MM.1S (cell line): ENCODE data around the gene SPTBN1.

Source experiments
- DNase-seq: peaks from one replicate; pipeline ENCODE4 v3.0.0-alpha.2; 2015
- H2AFZ ChIP-seq: fragments of 300-600 bp; sonication (generic); 2 replicates; pipeline ENCODE4 v1.6.0; 2016; ENCODE audit warnings: antibody characterized with exemption, low read length
- H3F3A ChIP-seq: fragments of 300-600 bp; sonication (generic); 2 replicates; pipeline ENCODE4 v1.6.1; 2016; ENCODE audit warnings: mild to moderate bottlenecking, antibody characterized with exemption, low read length, moderate library complexity, mixed read lengths; ENCODE audit not compliant: insufficient read depth
- H3K27ac ChIP-seq: fragments of 300-600 bp; sonication (generic); 2 replicates; pipeline ENCODE4 v1.5.1; 2016; ENCODE audit warnings: mild to moderate bottlenecking, low read length
- H3K27me3 ChIP-seq: fragments of 300-600 bp; sonication (generic); replicated peaks from 2 replicates; pipeline ENCODE4 v1.6.0; 2016; ENCODE audit warnings: low read length; ENCODE audit not compliant: insufficient read depth
- H3K36me3 ChIP-seq: fragments of 300-600 bp; sonication (generic); replicated peaks from 2 replicates; pipeline ENCODE4 v1.6.1; 2016; ENCODE audit warnings: mild to moderate bottlenecking, low read length, mixed read lengths; ENCODE audit not compliant: insufficient read depth
- H3K4me1 ChIP-seq: fragments of 300-600 bp; sonication (generic); 2 replicates; pipeline ENCODE4 v1.6.1; 2016; ENCODE audit warnings: low read length, mixed read lengths
- H3K4me2 ChIP-seq: fragments of 300-600 bp; sonication (generic); 2 replicates; pipeline ENCODE4 v1.6.0; 2016; ENCODE audit warnings: low read depth, low read length
- H3K4me3 ChIP-seq: fragments of 300-600 bp; sonication (generic); 2 replicates; pipeline ENCODE4 v1.5.1; 2016; ENCODE audit warnings: low read length, mixed read lengths
- H3K79me2 ChIP-seq: fragments of 300-600 bp; sonication (generic); 2 replicates; pipeline ENCODE4 v1.6.1; 2016; ENCODE audit warnings: mixed run types, low read length, mixed read lengths
- H3K9ac ChIP-seq: fragments of 300-600 bp; sonication (generic); 2 replicates; pipeline ENCODE4 v1.6.1; 2016; ENCODE audit warnings: low read length, mixed read lengths
- H3K9me2 ChIP-seq: fragments of 300-600 bp; sonication (generic); replicated peaks from 2 replicates; pipeline ENCODE4 v1.6.1; 2016; ENCODE audit warnings: mild to moderate bottlenecking, low read length, mixed read lengths; ENCODE audit not compliant: insufficient read depth
- H3K9me3 ChIP-seq: fragments of 300-600 bp; sonication (generic); replicated peaks from 2 replicates; pipeline ENCODE4 v1.6.1; 2016; ENCODE audit warnings: mild to moderate bottlenecking, low read length, mixed read lengths; ENCODE audit not compliant: insufficient read depth
- H4K20me1 ChIP-seq: fragments of 300-600 bp; sonication (generic); 2 replicates; pipeline ENCODE4 v1.6.1; 2016; ENCODE audit warnings: mild to moderate bottlenecking, low read length, moderate library complexity, mixed read lengths; ENCODE audit not compliant: insufficient read depth
- CTCF ChIP-seq: fragments of 300-600 bp; sonication (generic); IDR thresholded peaks from 2 replicates; pipeline ENCODE4 v1.5.1; 2016; ENCODE audit warnings: antibody characterized with exemption, low read length, mixed read lengths
- EZH2 ChIP-seq: fragments of 300-600 bp; sonication (generic); optimal IDR thresholded peaks from 2 replicates; pipeline ENCODE3; 2017; ENCODE audit warnings: low read depth, mild to moderate bottlenecking, antibody characterized with exemption, low read length, mixed read lengths
- EZH2phosphoT487 ChIP-seq: fragments of 300-600 bp; sonication (generic); IDR thresholded peaks from 2 replicates; pipeline ENCODE4 v1.6.1; 2018; ENCODE audit warnings: antibody characterized with exemption, low read length

Gene SPTBN1

GRCh38 chr2:54444503-54444902, 11.6 kb upstream of the SPTBN1 start:
- no peaks in the 10 kb centered on the region for H3K9me3 ChIP-seq
- H2AFZ ChIP-seq, result no peak overlapping the region

GRCh38 chr2:54446122-54446521, 10.0 kb upstream of the SPTBN1 start:
- no peaks in the 10 kb centered on the region for H3K79me2 ChIP-seq
- no peaks in the 10 kb centered on the region for H3K9me3 ChIP-seq
- H3K27ac ChIP-seq, result no peak overlapping the region
- no peak for DNase-seq
- no peaks in the 10 kb centered on the region for H3K4me1 ChIP-seq
- no peak overlapping the region for H3K4me2 ChIP-seq
- no peaks in the 10 kb centered on the region for H3F3A ChIP-seq
- no peak overlapping the region for H2AFZ ChIP-seq
- H4K20me1 ChIP-seq, result no peaks in the 10 kb centered on the region
- H3K36me3 ChIP-seq, result no peaks in the 10 kb centered on the region
- H3K4me3 ChIP-seq, result no peak overlapping the region
- H3K27me3 ChIP-seq, result no peaks in the 10 kb centered on the region
- H3K9ac ChIP-seq, result no peak overlapping the region
- TF ChIP-seq EZH2 (no peak), CTCF (no peak), EZH2phosphoT487 (no peak)
- no peaks in the 10 kb centered on the region for H3K9me2 ChIP-seq

More at GRCh38 chr2:54444503-54444902, 11.6 kb upstream of the SPTBN1 start:
- no peaks in the 10 kb centered on the region for H3F3A ChIP-seq
- H3K4me1 ChIP-seq, result no peaks in the 10 kb centered on the region
- H3K36me3 ChIP-seq, result no peaks in the 10 kb centered on the region
- no peaks in the 10 kb centered on the region for H3K79me2 ChIP-seq
- no peak for DNase-seq
- H3K4me3 ChIP-seq, result no peak overlapping the region
- H3K27me3 ChIP-seq, result no peaks in the 10 kb centered on the region
- H3K4me2 ChIP-seq, result no peak overlapping the region
- no peak for TF ChIP-seq EZH2phosphoT487
- TF ChIP-seq CTCF, result no peak
- TF ChIP-seq EZH2, result no peak
- no peak overlapping the region for H3K27ac ChIP-seq
- no peaks in the 10 kb centered on the region for H3K9me2 ChIP-seq
- no peaks in the 10 kb centered on the region for H4K20me1 ChIP-seq
- H3K9ac ChIP-seq, result no peak overlapping the region

- TF ChIP-seq EZH2phosphoT487 (no peak), CTCF (no peak), EZH2 (no peak)
- Histone ChIP-seq H3K4me1 (no peaks in the 10 kb centered on the region), H3K4me2 (no peak overlapping the region), H2AFZ (no peak overlapping the region), H3K9ac (no peak overlapping the region), H3K79me2 (no peaks in the 10 kb centered on the region), H3K27ac (no peak overlapping the region), H3K27me3 (no peaks in the 10 kb centered on the region), H3K9me2 (no peaks in the 10 kb centered on the region), H3K4me3 (no peak overlapping the region), H4K20me1 (no peaks in the 10 kb centered on the region), H3K36me3 (no peaks in the 10 kb centered on the region), H3F3A (no peaks in the 10 kb centered on the region), H3K9me3 (no peaks in the 10 kb centered on the region)
- DNase-seq, result no peak
These were observed 9.5 kb upstream of the SPTBN1 start for GRCh38 chr2:54446625-54447024.
